CD14-positive monocyte (primary cell): ENCODE measurements around the gene CELF2. TPM values are rescaled to one million over a fixed set of nuclear protein-coding genes. Genes with fewer than 3 reads are reported as not detected.

Source experiments
- DNase-seq, 3 donors: peaks; one replicate each; pipeline ENCODE4 v3.0.0-alpha.2; 2011 to 2022
- H2AFZ ChIP-seq: 2 replicates; pipeline ENCODE4 v1.6.0; 2012; ENCODE audit warnings: mild to moderate bottlenecking, low read depth, low read length, inconsistent platforms; ENCODE audit not compliant: insufficient read depth, poor library complexity, severe bottlenecking
- H3K27ac ChIP-seq, 2 donors: 1 replicate in 1 of 2; 2 replicates in 1 of 2; pipeline ENCODE4 v1.5.1; 2012 to 2013; ENCODE audit warnings: low read length in 2 of 2, control low read depth in 1 of 2, inconsistent platforms in 1 of 2, low read depth in 1 of 2, mild to moderate bottlenecking in 1 of 2
- H3K27me3 ChIP-seq, 2 donors: one replicate each; pipeline versions ENCODE4 v1.6.0 to v1.6.1; 2011 to 2013; ENCODE audit warnings: low read length in 2 of 2; ENCODE audit not compliant: control insufficient read depth in 2 of 2, insufficient read depth in 2 of 2
- H3K36me3 ChIP-seq, 2 donors: replicated peaks in 1 of 2; 1 replicate in 1 of 2; 2 replicates in 1 of 2; pipeline versions ENCODE4 v1.5.1 to v1.6.1; 2012 to 2013; ENCODE audit warnings: low read length in 2 of 2, control low read depth in 1 of 2, inconsistent platforms in 1 of 2, mild to moderate bottlenecking in 1 of 2; ENCODE audit not compliant: insufficient read depth in 2 of 2, control insufficient read depth in 1 of 2
- H3K4me1 ChIP-seq, 2 donors: 1 replicate in 1 of 2; 2 replicates in 1 of 2; pipeline versions ENCODE4 v1.5.1 to v1.6.1; 2012 to 2013; ENCODE audit warnings: low read length in 2 of 2, control low read depth in 1 of 2, inconsistent platforms in 1 of 2, mild to moderate bottlenecking in 1 of 2, moderate library complexity in 1 of 2; ENCODE audit not compliant: insufficient read depth in 2 of 2, control insufficient read depth in 1 of 2
- H3K4me2 ChIP-seq: replicated peaks from 2 replicates; pipeline ENCODE3; 2012; ENCODE audit warnings: low read length, moderate library complexity, mild to moderate bottlenecking; ENCODE audit not compliant: poor library complexity, severe bottlenecking; ENCODE audit errors: extremely low read depth
- H3K4me3 ChIP-seq, 3 experiments: fragments of 200-600 bp in 1 of 3; sonication (generic) in 1 of 3; replicated peaks in 1 of 3; 1 replicate in 2 of 3; 2 replicates in 1 of 3; pipeline ENCODE4 v1.5.1; 2011 to 2013; ENCODE audit warnings: low read length in 3 of 3, mild to moderate bottlenecking in 3 of 3, control low read depth in 2 of 3, low read depth in 2 of 3, inconsistent platforms in 1 of 3, moderate library complexity in 1 of 3
- H3K79me2 ChIP-seq: 2 replicates; pipeline ENCODE4 v1.6.0; 2012; ENCODE audit warnings: mild to moderate bottlenecking, control low read depth, inconsistent platforms, low read length, moderate library complexity; ENCODE audit not compliant: insufficient read depth
- H3K9ac ChIP-seq: 2 replicates; pipeline ENCODE4 v1.6.0; 2017; ENCODE audit warnings: low read length, mild to moderate bottlenecking; ENCODE audit not compliant: insufficient read depth, poor library complexity, severe bottlenecking
- H3K9me3 ChIP-seq, 2 donors: replicated peaks in 1 of 2; 1 replicate in 1 of 2; 2 replicates in 1 of 2; pipeline versions ENCODE4 v1.5.1 to v1.6.1; 2012 to 2013; ENCODE audit warnings: low read length in 2 of 2, control low read depth in 1 of 2; ENCODE audit not compliant: control insufficient read depth in 1 of 2, insufficient read depth in 1 of 2
- H4K20me1 ChIP-seq: 2 replicates; pipeline ENCODE4 v1.6.0; 2012; ENCODE audit warnings: mild to moderate bottlenecking, low read length, control low read depth, moderate library complexity; ENCODE audit not compliant: insufficient read depth
- H3K27ac Mint-ChIP-seq, 7 donors: one replicate each; pipeline ENCODE4 v1.8.0; 2020; ENCODE audit warnings: mild to moderate bottlenecking in 7 of 7, mixed read lengths in 7 of 7, moderate library complexity in 6 of 7, inconsistent platforms in 2 of 7
- H3K27me3 Mint-ChIP-seq, 3 donors: one replicate each; pipeline ENCODE4 v1.8.0; 2021 to 2022; ENCODE audit warnings: low read depth in 3 of 3, mild to moderate bottlenecking in 3 of 3, mixed read lengths in 3 of 3, moderate library complexity in 3 of 3, inconsistent platforms in 1 of 3
- H3K36me3 Mint-ChIP-seq, 2 donors: one replicate each; pipeline ENCODE4 v1.8.0; 2020; ENCODE audit warnings: mixed read lengths in 2 of 2, inconsistent platforms in 1 of 2, mild to moderate bottlenecking in 1 of 2
- H3K4me1 Mint-ChIP-seq: one replicate; pipeline ENCODE4 v1.8.0; 2020; ENCODE audit warnings: mild to moderate bottlenecking, mixed read lengths
- H3K4me3 Mint-ChIP-seq, 2 donors: one replicate each; pipeline ENCODE4 v1.8.0; 2020; ENCODE audit warnings: mild to moderate bottlenecking in 2 of 2, mixed read lengths in 2 of 2, moderate library complexity in 1 of 2
- H3K9me3 Mint-ChIP-seq, 7 donors: one replicate each; pipeline ENCODE4 v1.8.0; 2020 to 2022; ENCODE audit warnings: mixed read lengths in 7 of 7, mild to moderate bottlenecking in 6 of 7, moderate library complexity in 6 of 7, inconsistent platforms in 2 of 7
- CTCF ChIP-seq: fragments of 200-600 bp; IDR thresholded peaks from one replicate; pipeline ENCODE4 v1.8.0; 2022; ENCODE audit warnings: antibody characterized with exemption, mild to moderate bottlenecking
- WGBS: methylation state at CpG from one replicate; pipeline ENCODE4 v1.1.5; 2013; ENCODE audit warnings: missing lambda C conversion rate; ENCODE audit not compliant: insufficient coverage; 5-methylcytosine and 5-hydroxymethylcytosine counted together
- intact Hi-C, 2 donors: fragments of 100-400 bp; cut with micrococcal nuclease; formaldehyde crosslinking; loops; one replicate each; pipeline versions ENCODE4 v1.15.0 to v1.15.1; 2023
- polyA plus RNA-seq, 3 donors: library from polyadenylated mRNA; depleted of rRNA in 1 of 3; unstranded in 2 of 3; stranded (reverse) in 1 of 3; fragments of 300-500 nt in 2 of 3; fragments of >200 nt in 1 of 3; fragmentation: Illumina TruSeq in 2 of 3; gene quantifications; 1 replicate in 2 of 3; 2 replicates in 1 of 3; pipeline ENCODE4 v1.2.3, GENCODE V29; 2012 to 2021

The CELF2 gene
- polyA plus RNA-seq, 3 donors: 53.5 to 93.3 (median 80.5) TPM

DNA sequence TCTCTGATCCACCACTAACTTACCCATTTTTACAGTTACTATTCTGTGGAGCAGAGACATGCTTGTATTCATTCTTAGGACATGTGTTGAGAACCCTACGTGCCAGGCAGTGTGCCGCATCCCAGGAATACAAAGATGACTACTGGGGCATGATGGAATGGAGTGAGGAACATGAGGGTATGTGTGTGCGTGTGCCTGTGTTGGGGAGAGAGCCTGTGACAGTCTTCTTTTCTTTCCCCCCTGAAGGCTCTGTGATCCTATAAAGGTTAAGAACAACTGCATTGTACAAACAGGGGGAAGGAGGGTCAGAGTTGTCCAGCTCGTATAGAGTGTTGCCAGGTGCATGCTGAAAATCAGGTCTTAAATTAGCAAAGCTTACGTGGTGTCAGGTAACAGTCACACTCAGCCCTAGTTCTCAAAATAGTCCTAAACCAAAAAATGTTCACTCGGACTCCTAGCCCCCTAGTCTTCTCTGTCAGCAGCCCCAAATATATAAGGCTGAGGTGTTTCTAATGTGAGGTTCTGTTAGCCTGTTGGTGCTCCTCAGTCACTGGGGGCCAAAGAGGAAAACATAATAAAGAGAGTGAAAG lies 161.9 kb downstream of the CELF2 start:
- H3K4me3 ChIP-seq: peak overlapping the region in 1 of 3 experiments; percentile 58
- H3K79me2 ChIP-seq: peaks cover 100% of the 10 kb centered on the region
- Mint-ChIP-seq H3K4me1 (peaks cover 84% of the 10 kb centered on the region), H3K9me3 (peaks cover 0 to 4% (median 0%) of the 10 kb centered on the region in 7 donors), H3K4me3 (peak overlapping the region; percentile 57 to 81), H3K27me3 (peaks cover 0 to 1% (median 0%) of the 10 kb centered on the region in 3 donors), H3K36me3 (peaks cover 68 to 72% of the 10 kb centered on the region in 2 donors), H3K27ac (peak overlapping the region; percentile 92 to 97 (median 95))
- intact Hi-C loops: loop anchor here (5.0 kb wide), 1 partner anchor 48 kb away; no protein-coding TSS in a partner anchor
- H4K20me1 ChIP-seq: peaks cover 100% of the 10 kb centered on the region
- H3K4me2 ChIP-seq: peak overlapping the region; percentile 69
- H3K27ac ChIP-seq: peak overlapping the region; percentile 74 to 91
- peaks cover 91 to 100% of the 10 kb centered on the region in 2 donors for H3K4me1 ChIP-seq
- peak overlapping the region; percentile 48 for H3K9ac ChIP-seq
- no peak for DNase-seq
- H3K36me3 ChIP-seq: peaks cover 25 to 33% of the 10 kb centered on the region in 2 donors
- H3K9me3 ChIP-seq: no peaks in the 10 kb centered on the region
- H3K27me3 ChIP-seq: no peaks in the 10 kb centered on the region
- WGBS: no CpG with 5 or more reads among the region's 6 CpGs
- TF ChIP-seq CTCF: no peak
- H2AFZ ChIP-seq: peak overlapping the region; percentile 3

GRCh38 chr10:11180228-11180627 lies 162.6 kb downstream of the CELF2 start:
- Histone ChIP-seq H3K36me3 (peaks cover 26 to 37% of the 10 kb centered on the region in 2 donors), H3K9ac (peak overlapping the region; percentile 48), H4K20me1 (peaks cover 100% of the 10 kb centered on the region), H3K79me2 (peaks cover 100% of the 10 kb centered on the region), H3K4me3 (peak overlapping the region in 1 of 3 experiments; percentile 58), H3K27me3 (no peaks in the 10 kb centered on the region), H3K4me2 (peak overlapping the region; percentile 69), H3K4me1 (peaks cover 87 to 99% of the 10 kb centered on the region in 2 donors), H3K9me3 (peaks cover 0 to 3% of the 10 kb centered on the region in 2 donors), H3K27ac (peak overlapping the region; percentile 74 to 91), H2AFZ (peak overlapping the region; percentile 3)
- Mint-ChIP-seq H3K4me3 (peak overlapping the region; percentile 57 to 81), H3K36me3 (peaks cover 65 to 70% of the 10 kb centered on the region in 2 donors), H3K9me3 (peaks cover 1 to 8% (median 4%) of the 10 kb centered on the region in 7 donors), H3K4me1 (peaks cover 86% of the 10 kb centered on the region), H3K27me3 (peaks cover 0 to 1% (median 0%) of the 10 kb centered on the region in 3 donors), H3K27ac (peak overlapping the region; percentile 92 to 97 (median 95))
- WGBS: 0% methylated on average over 10 of the region's 14 CpGs
- no peak for TF ChIP-seq CTCF
- intact Hi-C loops: loop anchor here in 1 of 2 donors (5.0 kb wide), 1 partner anchor 47 kb away; no protein-coding TSS in a partner anchor
- peak; percentile 86 to 93 (median 88) for DNase-seq
